Activated B cell treated with CpG ODN at 0.5 μM for 24 hours (primary cell): ENCODE data around the gene TPP2. TPM values are rescaled to one million over a fixed set of nuclear protein-coding genes. Genes with fewer than 3 reads are reported as not detected.

ENCODE experiments used
- ATAC-seq: fragments of 200-7000 bp; cut with Tn5 transposase; one replicate; pipeline ENCODE4 v1.10.0; 2021; ENCODE audit warnings: low read depth, mild to moderate bottlenecking, moderate library complexity
- CTCF ChIA-PET: fragments of 350-600 bp; sonication (Branson Sonifier 250); formaldehyde crosslinking; loops from one replicate; lab custom pipeline; 2021; ENCODE audit warnings: antibody characterized with exemption; lab: Charles Lee
- POLR2A ChIA-PET: fragments of 350-600 bp; sonication (Branson Sonifier 250); formaldehyde crosslinking; loops from one replicate; lab custom pipeline; 2021; ENCODE audit warnings: antibody characterized with exemption; lab: Charles Lee
- DNase-seq: peaks from one replicate; pipeline ENCODE4 v3.0.0; 2022
- H3K27ac Mint-ChIP-seq: one replicate; pipeline ENCODE4 v1.8.0; 2020; ENCODE audit warnings: mixed read lengths
- H3K27me3 Mint-ChIP-seq: one replicate; pipeline ENCODE4 v1.8.0; 2021; ENCODE audit warnings: mixed read lengths
- H3K36me3 Mint-ChIP-seq: one replicate; pipeline ENCODE4 v1.8.0; 2021; ENCODE audit warnings: low read depth, mixed read lengths
- H3K4me1 Mint-ChIP-seq: one replicate; pipeline ENCODE4 v1.8.0; 2021; ENCODE audit warnings: mixed read lengths
- H3K4me3 Mint-ChIP-seq: one replicate; pipeline ENCODE4 v1.8.0; 2020; ENCODE audit warnings: mild to moderate bottlenecking, mixed read lengths
- H3K9me3 Mint-ChIP-seq: one replicate; pipeline ENCODE4 v1.8.0; 2020; ENCODE audit warnings: mixed read lengths
- CTCF ChIP-seq: fragments of 200-600 bp; IDR thresholded peaks from one replicate; pipeline ENCODE4 v1.8.0; 2022; ENCODE audit warnings: antibody characterized with exemption, mild to moderate bottlenecking
- intact Hi-C: fragments of 100-400 bp; cut with micrococcal nuclease; formaldehyde crosslinking; loops from one replicate; pipeline ENCODE4 v1.15.1; 2024
- total RNA-seq: library from RNA; stranded (reverse); gene quantifications from 2 replicates; pipeline ENCODE4 v1.2.3, GENCODE V29; 2022

The TPP2 gene
- total RNA-seq, 1 donor from 2014 or later: 53.1 TPM

- no peaks in the 10 kb centered on the region for H3K36me3 Mint-ChIP-seq
- intact Hi-C loops: no loop called here
- no peak for DNase-seq
- no peaks in the 10 kb centered on the region for H3K9me3 Mint-ChIP-seq
- no peak for TF ChIP-seq CTCF
- H3K4me1 Mint-ChIP-seq: no peaks in the 10 kb centered on the region
- POLR2A ChIA-PET: no interaction called here
- no peak for ATAC-seq
- CTCF ChIA-PET: interaction anchor here (0.9 kb wide), 1 partner anchor 25 kb away, joined by 3 read pairs; no protein-coding TSS in a partner anchor
- peaks cover 33% of the 10 kb centered on the region for H3K27me3 Mint-ChIP-seq
- no peak overlapping the region for H3K4me3 Mint-ChIP-seq
- H3K27ac Mint-ChIP-seq: no peak overlapping the region
Measured at GRCh38 chr13:102566513-102566912, 30.3 kb upstream of the TPP2 start.

- no peak overlapping the region for H3K4me3 Mint-ChIP-seq
- no peak for ATAC-seq
- DNase-seq: no peak
- TF ChIP-seq CTCF: no peak
- no peaks in the 10 kb centered on the region for H3K36me3 Mint-ChIP-seq
- peaks cover 27% of the 10 kb centered on the region for H3K27me3 Mint-ChIP-seq
- no peak overlapping the region for H3K27ac Mint-ChIP-seq
- ChIA-PET CTCF (no interaction called here), POLR2A (no interaction called here)
- H3K4me1 Mint-ChIP-seq: no peaks in the 10 kb centered on the region
- intact Hi-C loops: no loop called here
- H3K9me3 Mint-ChIP-seq: no peaks in the 10 kb centered on the region
Measured at GRCh38 chr13:102567857-102568256, 28.9 kb upstream of the TPP2 start.

- Mint-ChIP-seq H3K9me3 (no peaks in the 10 kb centered on the region), H3K36me3 (no peaks in the 10 kb centered on the region), H3K27me3 (peaks cover 27% of the 10 kb centered on the region), H3K4me3 (no peak overlapping the region), H3K27ac (no peak overlapping the region), H3K4me1 (no peaks in the 10 kb centered on the region)
- ATAC-seq (no peak), DNase-seq (no peak)
- POLR2A ChIA-PET: no interaction called here
- CTCF ChIA-PET: no interaction called here
- no peak for TF ChIP-seq CTCF
- intact Hi-C loops: no loop called here
Measured at GRCh38 chr13:102569488-102569887, 27.3 kb upstream of the TPP2 start.

- Mint-ChIP-seq H3K36me3 (no peaks in the 10 kb centered on the region), H3K4me3 (no peak overlapping the region), H3K27me3 (peaks cover 25% of the 10 kb centered on the region), H3K4me1 (no peaks in the 10 kb centered on the region), H3K9me3 (no peaks in the 10 kb centered on the region), H3K27ac (no peak overlapping the region)
- intact Hi-C loops: no loop called here
- DNase-seq (no peak), ATAC-seq (no peak)
- ChIA-PET POLR2A (no interaction called here), CTCF (no interaction called here)
- no peak for TF ChIP-seq CTCF
Measured at GRCh38 chr13:102571075-102571474, 25.7 kb upstream of the TPP2 start.

GRCh38 chr13:102572323-102572722, 24.5 kb upstream of the TPP2 start:
- ChIA-PET CTCF (interaction anchor here (0.5 to 0.9 kb wide), 3 partner anchors 16 to 669 kb away, joined by 3 to 5 read pairs (median 3); no protein-coding TSS in a partner anchor), POLR2A (no interaction called here)
- no peak overlapping the region for H3K27ac Mint-ChIP-seq
- H3K36me3 Mint-ChIP-seq: no peaks in the 10 kb centered on the region
- no peak for TF ChIP-seq CTCF
- no peak overlapping the region for H3K4me3 Mint-ChIP-seq
- intact Hi-C loops: no loop called here
- H3K4me1 Mint-ChIP-seq: no peaks in the 10 kb centered on the region
- no peak for ATAC-seq
- no peaks in the 10 kb centered on the region for H3K9me3 Mint-ChIP-seq
- DNase-seq: no peak
- peaks cover 16% of the 10 kb centered on the region for H3K27me3 Mint-ChIP-seq
